GM12878 (cell line): ENCODE data around the gene APLP2.

ENCODE experiments used
- CTCF ChIP-seq, 3 experiments: IDR thresholded peaks in 2 of 3; conservative IDR thresholded peaks in 1 of 3; 2 replicates each; pipeline ENCODE4 v1.5.1; 2011; ENCODE audit warnings: low read depth in 3 of 3, low read length in 3 of 3, mild to moderate bottlenecking in 3 of 3, control low read depth in 2 of 3, moderate library complexity in 2 of 3, inconsistent platforms in 1 of 3, mixed read lengths in 1 of 3; ENCODE audit not compliant: control insufficient read depth in 2 of 3, insufficient read depth in 1 of 3; ENCODE audit errors: extremely low read depth in 1 of 3
- FOS ChIP-seq: IDR thresholded peaks from 3 replicates; pipeline ENCODE4 v1.6.1; 2011; ENCODE audit warnings: borderline replicate concordance; ENCODE audit not compliant: insufficient read length; ENCODE audit errors: extremely low read depth
- HDGF ChIP-seq: fragments of 450-650 bp; IDR thresholded peaks from 2 replicates; pipeline ENCODE4 v1.6.1; 2016; ENCODE audit warnings: antibody characterized with exemption
- IRF4 ChIP-seq: IDR thresholded peaks from 2 replicates; pipeline ENCODE4 v1.6.1; 2011; ENCODE audit warnings: low read depth, low read length
- JUND ChIP-seq: IDR thresholded peaks from 2 replicates; pipeline ENCODE4 v1.6.1; 2012; ENCODE audit warnings: low read depth, mild to moderate bottlenecking, low read length, improper control_type of control experiment, moderate library complexity
- KLF5 ChIP-seq: fragments of 450-650 bp; IDR thresholded peaks from 2 replicates; pipeline ENCODE4 v1.6.1; 2014; ENCODE audit warnings: mild to moderate bottlenecking; ENCODE audit not compliant: partially characterized antibody
- POLR2AphosphoS5 ChIP-seq: IDR thresholded peaks from 2 replicates; pipeline ENCODE4 v1.6.1; 2011; ENCODE audit warnings: mild to moderate bottlenecking, low read length, inconsistent platforms
- TF ChIP-seq, protein P1 (sequence below): IDR thresholded peaks from 2 replicates; pipeline ENCODE4 v1.6.1; 2011; ENCODE audit warnings: low read depth, low read length, improper control_type of control experiment, borderline replicate concordance

GRCh38 chr11:130163346-130164220, 93.9 kb downstream of the APLP2 start:
- TF ChIP-seq POLR2AphosphoS5 (no peak), CTCF (IDR thresholded peaks at IDR 0.05 in 2 of 3, conservative IDR thresholded peaks at IDR 0.05 in 1 of 3; ENCODE audit: control insufficient read depth in 2 of 3, extremely low read depth in 1 of 3, insufficient read depth in 1 of 3, low read depth in 3 of 3, low read length in 3 of 3) (no peak), KLF5 (no peak), HDGF (no peak), FOS (no peak), JUND (no peak), IRF4 (no peak)
- TF ChIP-seq, protein P1, sequence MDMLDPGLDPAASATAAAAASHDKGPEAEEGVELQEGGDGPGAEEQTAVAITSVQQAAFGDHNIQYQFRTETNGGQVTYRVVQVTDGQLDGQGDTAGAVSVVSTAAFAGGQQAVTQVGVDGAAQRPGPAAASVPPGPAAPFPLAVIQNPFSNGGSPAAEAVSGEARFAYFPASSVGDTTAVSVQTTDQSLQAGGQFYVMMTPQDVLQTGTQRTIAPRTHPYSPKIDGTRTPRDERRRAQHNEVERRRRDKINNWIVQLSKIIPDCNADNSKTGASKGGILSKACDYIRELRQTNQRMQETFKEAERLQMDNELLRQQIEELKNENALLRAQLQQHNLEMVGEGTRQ = no peak
